HCT116 (cell line): ENCODE data around the gene ZNHIT2.

Experiments used
- CEBPB ChIP-seq: IDR thresholded peaks from 2 replicates; pipeline ENCODE4 v1.6.1; 2012; ENCODE audit warnings: low read depth
- CTCF ChIP-seq, 3 experiments: fragments of 200-600 bp in 1 of 3; sonication (generic) in 1 of 3; IDR thresholded peaks in 2 of 3; conservative IDR thresholded peaks in 1 of 3; 2 replicates each; pipeline ENCODE4 v1.5.1; 2012 to 2017; ENCODE audit warnings: low read depth in 2 of 3, low read length in 2 of 3, antibody characterized with exemption in 1 of 3, borderline replicate concordance in 1 of 3, control low read depth in 1 of 3, mild to moderate bottlenecking in 1 of 3, mixed read lengths in 1 of 3, mixed run types in 1 of 3, moderate library complexity in 1 of 3; ENCODE audit not compliant: insufficient read depth in 1 of 3
- EZH2 ChIP-seq: fragments of 200-600 bp; sonication (generic); IDR thresholded peaks from 2 replicates; pipeline ENCODE4 v1.6.1; 2017; ENCODE audit warnings: antibody characterized with exemption, mixed run types
- JUND ChIP-seq: IDR thresholded peaks from 2 replicates; pipeline ENCODE4 v1.6.1; 2012
- POLR2A ChIP-seq: IDR thresholded peaks from 2 replicates; pipeline ENCODE4 v1.7.0; 2011; ENCODE audit warnings: borderline replicate concordance; ENCODE audit not compliant: insufficient read depth, insufficient read length; ENCODE audit errors: extremely low read depth
- POLR2AphosphoS5 ChIP-seq: IDR thresholded peaks from 2 replicates; pipeline ENCODE4 v1.6.1; 2011; ENCODE audit warnings: mild to moderate bottlenecking, low read depth, low read length, moderate library complexity
- SP1 ChIP-seq: IDR thresholded peaks from 2 replicates; pipeline ENCODE4 v1.6.1; 2012; ENCODE audit warnings: low read depth
- TCF7L2 ChIP-seq: IDR thresholded peaks from 2 replicates; pipeline ENCODE4 v1.7.0; 2011; ENCODE audit warnings: borderline replicate concordance, inconsistent platforms; ENCODE audit not compliant: insufficient read depth, insufficient read length; ENCODE audit errors: extremely low read depth

- TF ChIP-seq EZH2 (no peak), POLR2A (no peak), CTCF (IDR thresholded peaks at IDR 0.05 in 2 of 3, conservative IDR thresholded peaks at IDR 0.05 in 1 of 3; ENCODE audit: borderline replicate concordance in 1 of 3, insufficient read depth in 1 of 3, low read depth in 2 of 3, low read length in 2 of 3) (no peak), JUND (no peak), SP1 (no peak), CEBPB (no peak), TCF7L2 (no peak), POLR2AphosphoS5 (no peak)
Observed at GRCh38 chr11:65151331-65151899, 33.9 kb upstream of the ZNHIT2 start.
